HFFc6 (cell line): ENCODE measurements around the gene CITED4. TPM values are rescaled to one million over a fixed set of nuclear protein-coding genes. Genes with fewer than 3 reads are reported as not detected.
"Not testable (repeated sequence)": the region's sequence is repeated elsewhere in the genome, so short reads cannot be mapped to it uniquely, and the experiment has no call there.

Source experiments
- DNase-seq: peaks from one replicate; pipeline ENCODE4 v3.0.0-alpha.2; 2018
- H3K27ac Mint-ChIP-seq: 2 replicates; pipeline ENCODE4 v1.8.0; 2020; ENCODE audit warnings: mild to moderate bottlenecking, mixed read lengths
- H3K27me3 Mint-ChIP-seq: 2 replicates; pipeline ENCODE4 v1.8.0; 2021; ENCODE audit warnings: mild to moderate bottlenecking, moderate library complexity, mixed read lengths; ENCODE audit not compliant: insufficient read depth
- H3K36me3 Mint-ChIP-seq: 2 replicates; pipeline ENCODE4 v1.8.0; 2021; ENCODE audit warnings: low read depth, mixed read lengths
- H3K4me1 Mint-ChIP-seq: 2 replicates; pipeline ENCODE4 v1.8.0; 2020; ENCODE audit warnings: low read depth, mixed read lengths
- H3K4me3 Mint-ChIP-seq: 2 replicates; pipeline ENCODE4 v1.8.0; 2020; ENCODE audit warnings: mild to moderate bottlenecking, moderate library complexity, mixed read lengths
- H3K9me3 Mint-ChIP-seq: 2 replicates; pipeline ENCODE4 v1.8.0; 2020; ENCODE audit warnings: mild to moderate bottlenecking, mixed read lengths
- CTCF ChIP-seq: fragments of 200-600 bp; sonication (generic); IDR thresholded peaks from 2 replicates; pipeline ENCODE4 v1.5.0; 2021; ENCODE audit warnings: antibody characterized with exemption, mild to moderate bottlenecking
- total RNA-seq, 6 experiments: library from RNA; stranded (reverse); fragmentation: NEBNext Ultra II Directional; extraction: Animal tissue kit (Norgen Biotek cat#: 25700); gene quantifications; 2 replicates in 1 of 6; 3 replicates in 5 of 6; pipeline ENCODE4 v1.2.3, GENCODE V29; 2021

CITED4 gene
- total RNA-seq, 6 experiments from 2014 or later, result 1.7 to 5.3 (median 3.8) TPM

DNA sequence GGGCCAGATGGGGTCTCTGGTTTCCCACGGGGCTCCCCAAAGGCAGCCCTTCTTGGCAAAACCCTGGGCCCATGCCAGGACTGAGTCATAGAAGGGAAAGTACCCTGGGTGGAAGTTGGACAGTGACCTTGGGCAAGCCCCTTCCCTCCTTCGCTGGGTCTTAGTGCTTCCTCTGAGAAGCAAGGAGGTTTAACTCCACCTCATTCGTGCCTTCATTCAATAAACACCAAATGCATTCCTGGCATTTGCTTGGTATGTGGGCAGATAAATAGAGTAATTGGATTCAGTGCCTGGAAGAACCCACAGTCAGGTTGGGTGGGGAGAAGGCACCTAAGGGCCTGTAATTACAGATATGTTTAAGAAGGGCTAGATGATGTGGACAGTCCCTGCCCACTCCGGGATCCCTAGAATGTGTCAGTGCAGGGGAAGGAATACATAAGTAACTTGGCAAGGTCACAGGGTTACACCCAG is 36.3 kb upstream of the CITED4 start:
- H3K27ac Mint-ChIP-seq, result no peak overlapping the region
- peaks cover 2% of the 10 kb centered on the region for H3K27me3 Mint-ChIP-seq
- no peak overlapping the region for H3K4me3 Mint-ChIP-seq
- no peak for TF ChIP-seq CTCF
- peaks cover 37% of the 10 kb centered on the region for H3K4me1 Mint-ChIP-seq
- no peak for DNase-seq
- H3K36me3 Mint-ChIP-seq, result peaks cover 20% of the 10 kb centered on the region
- peaks cover 22% of the 10 kb centered on the region for H3K9me3 Mint-ChIP-seq

DNA sequence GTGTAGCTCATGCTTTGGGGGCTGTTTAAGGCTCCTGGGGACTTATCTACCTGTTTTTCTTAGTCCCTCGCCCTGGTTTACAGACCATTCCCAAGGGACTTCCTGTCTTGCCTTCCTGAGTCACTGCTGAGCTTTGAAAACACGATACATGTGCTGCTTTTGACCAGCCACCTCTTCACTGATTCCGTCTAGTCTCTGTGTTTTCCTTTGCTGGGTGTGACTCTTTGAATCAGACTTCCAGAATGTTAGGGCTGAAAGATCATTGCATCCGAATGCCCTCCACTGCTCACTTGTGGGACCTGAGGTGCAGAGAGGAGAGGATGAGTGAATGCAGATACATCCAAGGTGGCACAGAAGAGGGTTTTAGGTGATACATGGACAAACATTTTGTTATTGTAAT is 35.4 kb upstream of the CITED4 start:
- peaks cover 29% of the 10 kb centered on the region for H3K4me1 Mint-ChIP-seq
- peaks cover 4% of the 10 kb centered on the region for H3K27me3 Mint-ChIP-seq
- TF ChIP-seq CTCF, result no peak
- peak overlapping the region; percentile 72 for H3K27ac Mint-ChIP-seq
- peaks cover 20% of the 10 kb centered on the region for H3K36me3 Mint-ChIP-seq
- peaks cover 26% of the 10 kb centered on the region for H3K9me3 Mint-ChIP-seq
- no peak overlapping the region for H3K4me3 Mint-ChIP-seq
- peak; percentile 47 for DNase-seq

- DNase-seq, result no peak
- Mint-ChIP-seq H3K9me3 (peaks cover 26% of the 10 kb centered on the region), H3K27me3 (peaks cover 4% of the 10 kb centered on the region; the same call in 1 of the 2 replicates), H3K4me1 (peaks cover 19% of the 10 kb centered on the region), H3K36me3 (peaks cover 20% of the 10 kb centered on the region), H3K4me3 (no peak overlapping the region), H3K27ac (no peak overlapping the region)
- no peak for TF ChIP-seq CTCF
These were observed 34.3 kb upstream of the CITED4 start for GRCh38 chr1:40896482-40896881.

- no peak overlapping the region for H3K27ac Mint-ChIP-seq
- peaks cover 18% of the 10 kb centered on the region for H3K4me1 Mint-ChIP-seq
- H3K4me3 Mint-ChIP-seq, result no peak overlapping the region
- peaks cover 20% of the 10 kb centered on the region for H3K36me3 Mint-ChIP-seq
- no peak for DNase-seq
- TF ChIP-seq CTCF, result no peak
- peaks cover 6% of the 10 kb centered on the region; the same call in 1 of the 2 replicates for H3K27me3 Mint-ChIP-seq
- peaks cover 26% of the 10 kb centered on the region for H3K9me3 Mint-ChIP-seq
These were observed 33.4 kb upstream of the CITED4 start for GRCh38 chr1:40895601-40896000.

GRCh38 chr1:40894858-40895257 is 32.7 kb upstream of the CITED4 start:
- not testable (repeated sequence) for H3K4me3 Mint-ChIP-seq, H3K27me3 Mint-ChIP-seq, H3K27ac Mint-ChIP-seq, DNase-seq
- H3K9me3 Mint-ChIP-seq, result peaks cover 26% of the 10 kb centered on the region
- peaks cover 20% of the 10 kb centered on the region for H3K36me3 Mint-ChIP-seq
- peaks cover 18% of the 10 kb centered on the region for H3K4me1 Mint-ChIP-seq

DNA sequence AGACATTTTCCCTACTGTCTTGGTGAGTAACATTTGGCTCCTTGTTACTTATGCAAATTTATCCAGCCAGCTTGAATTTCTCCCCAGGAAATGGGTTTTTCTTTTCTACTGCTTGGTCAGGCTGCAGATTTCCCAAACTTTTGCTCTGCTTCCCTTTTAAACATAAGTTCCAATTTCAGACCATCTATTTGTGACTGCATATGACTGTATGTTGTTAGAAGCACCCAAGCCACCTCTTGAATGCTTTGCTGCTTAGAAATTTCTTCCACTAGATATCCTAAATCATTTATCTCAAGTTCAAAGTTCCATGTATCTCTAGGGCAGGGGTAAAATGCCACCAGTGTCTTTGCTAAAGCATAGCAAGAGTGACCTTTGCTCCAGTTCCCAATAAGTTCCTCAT is 32.3 kb upstream of the CITED4 start:
- H3K4me1 Mint-ChIP-seq, result peaks cover 18% of the 10 kb centered on the region
- no peak for TF ChIP-seq CTCF
- H3K9me3 Mint-ChIP-seq, result peaks cover 26% of the 10 kb centered on the region
- H3K4me3 Mint-ChIP-seq, result no peak overlapping the region
- H3K36me3 Mint-ChIP-seq, result peaks cover 20% of the 10 kb centered on the region
- peaks cover 6% of the 10 kb centered on the region; the same call in 1 of the 2 replicates for H3K27me3 Mint-ChIP-seq
- no peak for DNase-seq
- H3K27ac Mint-ChIP-seq, result no peak overlapping the region
